ENCODE measurements around the gene SBNO2.
A peak's percentile ranks its signal among the peaks of the same experiment; 100 is the strongest.
"Not testable (repeated sequence)": the region's sequence is repeated elsewhere in the genome, so short reads cannot be mapped to it uniquely, and the experiment has no call there.

SBNO2 gene

GRCh38 chr19:1117654-1118053 is 56.4 kb downstream of the SBNO2 start:
- no peak for DNase-seq (ENCODE audit: low spot score)

DNA sequence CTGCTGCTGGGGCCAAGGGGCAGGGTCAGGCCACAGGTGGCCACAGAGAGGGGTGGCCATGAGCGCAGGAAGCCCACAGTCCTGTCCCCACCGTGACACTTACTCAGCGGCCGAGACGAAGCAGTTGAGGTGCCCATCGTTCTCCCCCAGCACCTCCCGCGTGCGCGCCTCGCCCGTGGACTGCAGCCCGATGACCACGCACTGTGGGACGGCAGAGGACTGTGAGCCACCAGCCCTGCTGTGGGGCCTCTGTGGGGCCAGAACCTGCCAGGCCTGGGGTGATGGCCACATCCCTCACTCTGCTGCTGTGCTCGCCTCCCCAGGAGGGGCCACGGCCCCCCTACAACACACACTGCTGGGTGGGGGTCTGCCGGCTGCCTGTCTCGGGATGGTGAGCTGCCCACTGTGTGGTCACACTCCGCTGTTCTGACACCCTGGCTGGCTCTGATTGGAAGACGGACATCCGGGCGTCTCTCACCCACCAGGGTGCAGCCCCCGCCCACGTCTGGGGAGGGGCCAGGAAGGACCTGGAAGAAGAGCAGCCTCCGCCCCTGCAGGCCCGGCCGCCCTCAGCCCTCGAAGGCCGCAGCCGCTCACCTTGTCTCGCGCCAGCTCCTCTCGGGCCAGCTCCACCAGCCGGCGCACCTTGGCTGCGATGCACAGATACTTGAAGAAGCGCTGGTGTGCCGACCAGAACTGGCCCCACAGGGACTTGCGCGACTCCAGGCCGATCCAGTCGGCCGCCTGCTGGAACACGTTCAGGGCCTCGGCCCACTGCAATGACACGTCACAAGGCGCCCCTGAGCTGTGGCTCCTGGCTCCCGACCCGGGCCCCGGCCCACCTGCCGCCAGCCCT is 57.1 kb downstream of the SBNO2 start:
- no peak for DNase-seq (ENCODE audit: low spot score)

DNA sequence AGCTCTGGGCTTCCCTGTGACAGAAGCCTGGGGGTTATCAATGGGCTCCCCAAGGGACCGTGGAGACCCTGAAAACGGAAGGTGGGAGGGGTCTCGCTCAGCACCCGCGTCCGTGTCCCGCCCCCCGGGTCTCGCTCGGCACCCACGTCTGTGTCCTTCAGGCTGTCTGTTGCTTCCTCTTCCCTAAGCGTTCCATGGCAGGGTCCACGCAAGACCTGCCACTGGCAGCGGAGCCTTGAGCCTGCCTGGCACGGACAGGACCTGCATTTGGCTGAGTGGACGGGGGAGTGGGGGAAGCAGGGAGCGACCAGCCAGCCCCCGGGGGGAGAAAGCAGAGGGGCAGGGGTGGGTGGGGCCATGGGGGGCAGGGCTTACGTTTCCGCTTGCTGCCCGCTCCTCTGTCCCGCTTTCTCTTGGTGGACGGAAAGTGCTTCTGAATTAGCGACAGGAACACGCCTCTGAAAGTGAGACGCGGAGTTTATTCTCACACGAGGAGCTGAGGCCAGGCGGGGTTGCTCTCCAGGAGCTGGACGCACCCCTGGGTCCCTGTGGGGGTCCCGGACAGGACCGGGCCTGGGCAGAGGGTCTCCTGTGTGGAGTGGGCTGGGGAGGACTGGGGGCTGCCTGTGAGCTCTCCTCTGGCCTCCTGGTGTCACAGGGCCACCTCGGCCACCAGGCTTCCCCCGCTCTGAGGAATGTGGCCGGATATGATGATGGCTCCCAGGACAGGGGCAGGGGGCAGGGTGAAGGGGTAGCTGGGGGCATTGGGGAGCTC is 58.2 kb downstream of the SBNO2 start:
- no peak for DNase-seq (ENCODE audit: low spot score)

- not testable (repeated sequence) for DNase-seq (ENCODE audit: low spot score)
Observed at GRCh38 chr19:1114728-1115127, 59.3 kb downstream of the SBNO2 start.

- DNase-seq (ENCODE audit: low spot score) = no peak
Observed at GRCh38 chr19:1113986-1114483, 60.0 kb downstream of the SBNO2 start.

DNA sequence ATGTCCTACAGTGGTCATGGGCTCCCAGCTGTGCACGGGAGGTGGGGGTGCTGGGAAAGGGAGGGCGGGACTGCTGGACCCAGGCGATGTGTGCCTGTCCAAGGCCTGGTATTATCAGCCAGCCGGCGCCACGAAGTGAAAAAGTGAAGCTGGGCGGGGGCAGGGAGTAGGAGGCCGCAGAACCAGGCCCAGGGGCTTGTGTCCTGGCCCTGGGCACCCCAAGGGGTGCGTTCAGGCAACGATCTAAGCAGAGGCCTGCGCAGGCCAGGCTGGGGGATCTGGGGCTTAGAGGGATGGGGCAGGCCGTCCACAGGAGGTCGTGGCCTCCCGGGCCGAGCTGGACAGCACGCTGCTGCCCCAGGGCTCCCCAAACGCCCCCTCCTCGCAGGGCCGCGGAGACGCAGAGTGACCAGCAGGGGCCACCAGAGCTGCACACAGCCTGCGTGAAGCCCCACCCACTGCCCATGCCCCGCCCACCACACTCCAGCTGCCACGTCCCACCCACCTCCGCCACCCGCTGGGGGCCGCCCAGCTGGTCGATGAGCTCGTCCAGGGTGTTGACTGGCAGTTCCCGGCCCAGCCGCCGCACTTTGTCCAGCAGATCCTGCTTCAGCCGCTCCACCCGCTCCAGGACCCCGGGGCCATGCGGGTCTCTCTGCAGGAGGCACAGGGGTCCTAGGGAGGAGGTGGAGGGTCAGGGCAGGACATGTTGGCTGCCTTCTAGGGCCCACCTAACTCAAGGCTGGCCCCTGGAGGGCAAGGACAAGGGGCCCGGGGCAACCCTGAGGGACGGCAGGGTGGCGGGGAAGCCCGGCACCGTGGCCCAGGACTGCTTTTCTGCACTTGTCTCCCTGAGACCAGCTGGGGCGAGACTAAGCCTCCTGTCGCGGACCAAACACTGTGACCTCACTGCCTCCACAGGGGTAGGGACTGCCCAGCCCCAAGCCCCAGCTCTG is 60.8 kb downstream of the SBNO2 start:
- DNase-seq (ENCODE audit: low spot score) = peak; percentile 58

DNA sequence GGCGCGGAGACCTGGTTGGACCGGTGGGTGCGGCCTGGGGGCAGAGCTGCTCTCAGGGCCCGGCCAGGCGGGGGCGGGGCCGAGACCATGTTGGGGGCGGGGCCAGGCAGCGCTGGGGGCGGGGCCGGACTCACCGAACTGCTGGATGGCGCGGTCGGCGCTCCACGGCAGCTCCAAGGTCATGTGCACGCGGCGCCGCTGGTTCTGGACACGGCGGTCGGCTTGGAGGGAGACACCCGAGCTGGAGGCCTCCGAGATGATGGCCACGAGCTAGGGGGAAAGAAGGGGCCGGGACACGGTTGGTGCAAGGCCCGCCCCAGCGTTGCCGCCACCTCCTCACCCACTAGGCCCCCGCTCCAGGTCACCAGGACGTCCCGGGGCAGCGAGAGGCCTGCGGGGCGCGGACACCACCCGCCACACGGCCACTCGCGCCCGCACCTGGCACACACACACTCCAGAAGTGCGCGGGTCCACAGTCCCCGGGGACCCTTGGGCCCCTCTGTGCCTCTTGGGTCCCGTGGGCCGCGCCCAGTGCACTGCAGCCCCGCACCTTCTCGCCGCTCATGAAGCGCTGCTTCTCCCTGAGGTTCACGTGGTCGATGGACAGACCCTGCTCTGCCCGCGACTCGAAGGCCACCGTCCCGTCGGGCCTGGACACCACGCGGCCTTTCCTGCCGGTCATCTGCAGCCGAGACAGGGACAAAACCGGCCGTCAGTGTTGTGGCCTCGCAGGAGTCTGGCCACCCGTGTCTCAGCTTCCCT is 61.6 kb downstream of the SBNO2 start:
- no peak for DNase-seq (ENCODE audit: low spot score)

GRCh38 chr19:1111641-1112267 is 62.3 kb downstream of the SBNO2 start:
- DNase-seq (ENCODE audit: low spot score) = no peak

DNA sequence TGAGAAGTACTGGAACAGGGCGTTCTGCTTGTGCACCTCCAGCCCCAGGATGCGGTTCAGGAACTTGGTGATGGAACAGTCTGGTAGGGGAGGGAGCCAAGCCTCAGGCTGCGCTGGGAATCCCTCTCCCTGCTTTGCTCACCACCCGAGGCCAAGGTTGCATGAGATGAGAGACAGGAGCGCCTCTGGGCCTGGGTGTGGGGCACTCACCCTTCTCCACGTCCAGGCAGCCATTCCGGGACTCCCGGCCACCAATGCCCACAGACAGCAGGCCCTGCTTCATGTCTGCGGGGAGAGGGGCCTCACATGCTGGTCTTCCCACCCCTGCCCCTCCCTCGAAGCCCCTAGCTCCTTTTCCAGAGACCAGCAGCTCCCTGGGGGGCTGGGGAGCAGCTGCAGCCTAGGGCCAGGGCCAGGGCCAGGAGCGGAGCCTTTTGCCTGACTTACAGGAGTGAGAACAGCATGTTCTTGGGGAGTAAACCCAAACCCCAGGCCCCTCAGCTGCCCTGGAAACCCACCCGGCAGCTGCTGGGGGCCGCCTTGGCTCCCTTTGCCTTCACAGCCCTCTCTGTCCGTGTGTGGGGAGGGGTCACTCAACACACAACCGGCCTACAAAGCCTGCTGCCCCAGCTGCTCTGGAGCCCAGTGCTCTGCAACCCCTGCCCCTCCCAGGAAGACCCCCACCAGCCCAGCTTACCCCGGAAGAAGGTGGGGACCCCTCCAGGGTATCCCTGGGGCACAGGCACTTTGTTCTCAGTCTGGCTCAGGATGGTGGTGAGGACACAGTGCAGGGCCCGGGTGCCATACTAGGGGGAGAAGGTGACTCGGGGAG is 63.0 kb downstream of the SBNO2 start:
- peak; percentile 50 for DNase-seq (ENCODE audit: low spot score)

DNA sequence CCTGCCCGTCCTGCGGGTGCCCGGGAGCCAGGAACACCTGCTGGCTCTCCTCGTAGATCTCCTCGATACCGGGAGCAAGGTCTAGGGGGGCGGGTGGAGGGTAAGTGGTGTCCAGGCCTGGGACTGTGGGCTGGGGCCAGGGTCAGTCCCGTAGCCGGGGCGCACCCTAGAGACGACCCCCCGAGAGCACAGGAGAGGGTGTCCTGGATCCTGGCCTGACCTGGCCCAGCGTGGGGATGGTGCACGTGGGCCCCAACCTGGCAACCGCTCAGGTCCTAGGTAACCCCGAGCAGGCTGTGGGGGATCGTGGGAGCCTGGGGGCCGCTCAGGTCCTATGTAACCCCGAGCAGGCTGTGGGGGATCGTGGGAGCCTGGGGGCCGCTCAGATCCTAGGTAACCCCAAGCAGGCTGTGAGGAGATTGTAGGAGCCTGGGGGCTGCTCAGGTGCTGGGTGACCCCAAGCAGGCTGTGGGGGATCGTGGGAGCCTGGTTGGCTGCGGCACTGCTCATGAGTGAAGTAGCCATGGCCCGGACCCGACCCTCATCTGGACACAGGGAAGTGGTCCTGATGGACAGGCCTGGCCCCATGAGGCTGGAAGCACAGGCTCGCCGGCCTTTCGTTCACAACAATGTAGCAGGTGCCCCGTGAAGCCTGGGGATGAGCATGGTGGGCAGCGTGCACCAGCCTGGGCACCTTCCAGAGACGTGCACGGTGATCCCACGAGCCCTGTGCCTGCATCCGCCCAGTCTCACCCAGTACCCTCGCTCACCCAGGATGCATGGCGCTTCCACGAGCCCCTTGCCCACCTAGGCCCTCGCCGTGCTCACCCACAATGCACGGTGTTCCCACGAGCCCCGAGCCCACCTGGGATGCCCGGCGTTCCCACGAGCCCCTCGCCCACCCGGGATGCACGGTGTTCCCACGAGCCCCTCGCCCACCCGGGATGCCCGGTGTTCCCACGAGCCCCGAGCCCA is 64.1 kb downstream of the SBNO2 start:
- no peak for DNase-seq (ENCODE audit: low spot score)

GRCh38 chr19:1109032-1109551 is 65.0 kb downstream of the SBNO2 start:
- no peak for DNase-seq (ENCODE audit: low spot score)

- DNase-seq (ENCODE audit: low spot score) = no peak
Observed at GRCh38 chr19:1108291-1109031, 65.6 kb downstream of the SBNO2 start.

DNA sequence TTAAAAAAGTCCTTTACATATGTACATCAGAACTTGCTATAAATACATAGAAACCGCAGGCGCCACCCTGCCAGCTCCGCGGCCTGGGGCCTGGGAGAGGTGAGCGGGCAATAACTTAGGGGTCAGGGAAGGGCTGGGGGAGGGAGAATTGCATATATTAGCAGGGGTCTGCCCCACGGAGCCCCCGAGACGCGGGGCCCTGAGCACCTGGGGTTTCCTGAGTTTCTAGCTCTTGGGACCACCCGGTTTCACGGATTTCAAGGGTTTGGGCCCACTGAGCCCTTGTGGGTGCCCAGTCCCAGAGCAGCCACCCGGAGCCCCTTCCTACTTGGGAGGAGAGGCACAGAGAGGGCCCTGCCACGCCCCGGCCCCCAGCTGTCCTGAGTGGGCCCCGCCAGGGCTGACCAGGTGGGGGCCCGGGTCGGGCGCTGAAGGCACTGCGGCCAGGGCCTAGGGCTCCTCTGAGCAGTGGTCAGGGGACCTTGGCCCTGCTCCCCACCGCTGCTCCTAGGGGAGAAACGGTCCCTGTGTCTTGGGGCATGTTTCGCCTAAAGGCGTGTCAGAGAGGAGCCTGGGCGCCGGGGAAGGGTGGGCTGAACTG is 66.3 kb downstream of the SBNO2 start:
- DNase-seq (ENCODE audit: low spot score) = no peak

- DNase-seq (ENCODE audit: low spot score) = peak; percentile 51
Observed at GRCh38 chr19:1106841-1107660, 67.0 kb downstream of the SBNO2 start.

DNA sequence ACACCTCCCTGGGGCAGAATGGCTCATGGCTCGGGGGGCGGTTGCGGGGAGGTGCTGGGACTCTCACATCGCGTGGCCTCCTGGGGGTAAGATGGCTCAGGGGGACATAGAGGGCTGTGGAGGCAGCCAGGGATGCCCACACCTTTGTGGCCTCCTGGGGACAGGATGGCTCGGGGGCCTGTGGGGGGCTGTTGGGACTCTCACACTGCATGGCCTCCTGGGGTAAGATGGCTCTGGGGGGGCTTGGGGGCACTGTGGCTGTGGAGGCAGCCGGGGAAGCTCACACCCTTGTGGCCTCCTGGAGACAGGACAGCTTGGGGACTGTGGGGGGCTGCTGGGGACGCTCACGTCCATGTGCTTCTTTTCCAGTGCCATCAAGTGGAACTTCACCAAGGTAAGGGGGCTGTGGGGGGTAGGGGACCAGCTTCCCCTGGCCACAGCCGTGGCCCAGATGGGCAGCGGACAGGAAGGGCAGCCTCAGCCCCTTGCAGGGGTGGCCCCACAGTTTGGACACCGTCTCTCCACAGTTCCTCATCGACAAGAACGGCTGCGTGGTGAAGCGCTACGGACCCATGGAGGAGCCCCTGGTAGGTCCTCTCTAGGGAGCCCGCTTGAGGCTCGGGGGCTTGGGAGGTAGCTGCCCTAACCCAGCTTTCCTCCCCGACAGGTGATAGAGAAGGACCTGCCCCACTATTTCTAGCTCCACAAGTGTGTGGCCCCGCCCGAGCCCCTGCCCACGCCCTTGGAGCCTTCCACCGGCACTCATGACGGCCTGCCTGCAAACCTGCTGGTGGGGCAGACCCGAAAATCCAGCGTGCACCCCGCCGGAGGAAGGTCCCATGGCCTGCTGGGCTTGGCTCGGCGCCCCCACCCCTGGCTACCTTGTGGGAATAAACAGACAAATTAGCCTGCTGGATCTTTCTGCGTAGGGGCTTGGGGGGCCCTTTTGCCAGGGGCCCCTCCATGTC is 67.9 kb downstream of the SBNO2 start:
- no peak for DNase-seq (ENCODE audit: low spot score)
